Inflammatory macrophage (primary cell): ENCODE data around the gene RXRA.

Experiments used
- DNase-seq, 2 donors: peaks; one replicate each; pipeline ENCODE4 v3.0.0-alpha.2; 2020 to 2022

The RXRA gene

GRCh38 chr9:134325096-134325812, 1.0 kb upstream of the RXRA start:
- DNase-seq = peak in 1 of 2 donors; percentile 40

- peak in 1 of 2 donors; percentile 37 for DNase-seq
Observed at GRCh38 chr9:134326724-134327601, 708 bp downstream of the RXRA start.

- DNase-seq = no peak
Observed at GRCh38 chr9:134327671-134328231, 1.5 kb downstream of the RXRA start.

- no peak for DNase-seq
Observed at GRCh38 chr9:134328341-134328840, 2.1 kb downstream of the RXRA start.

- DNase-seq = no peak
Observed at GRCh38 chr9:134328841-134329575, 2.8 kb downstream of the RXRA start.

- no peak for DNase-seq
Observed at GRCh38 chr9:134329576-134329855, 3.3 kb downstream of the RXRA start.

- peak in 1 of 2 donors; percentile 31 for DNase-seq
Observed at GRCh38 chr9:134329886-134330285, 3.6 kb downstream of the RXRA start.

GRCh38 chr9:134330590-134330989, 4.3 kb downstream of the RXRA start:
- no peak for DNase-seq

- DNase-seq = no peak
Observed at GRCh38 chr9:134331186-134332025, 5.2 kb downstream of the RXRA start.

- no peak for DNase-seq
Observed at GRCh38 chr9:134332266-134332665, 6.0 kb downstream of the RXRA start.

GRCh38 chr9:134332841-134333233, 6.6 kb downstream of the RXRA start:
- DNase-seq = no peak

- no peak for DNase-seq
Observed at GRCh38 chr9:134333234-134333873, 7.1 kb downstream of the RXRA start.

- DNase-seq = no peak
Observed at GRCh38 chr9:134333874-134334581, 7.8 kb downstream of the RXRA start.

- DNase-seq = no peak
Observed at GRCh38 chr9:134335061-134335460, 8.8 kb downstream of the RXRA start.

- DNase-seq = no peak
Observed at GRCh38 chr9:134335486-134336220, 9.4 kb downstream of the RXRA start.

- no peak for DNase-seq
Observed at GRCh38 chr9:134336228-134336627, 10.0 kb downstream of the RXRA start.

GRCh38 chr9:134336924-134337323, 10.7 kb downstream of the RXRA start:
- DNase-seq = no peak

- DNase-seq = no peak
Observed at GRCh38 chr9:134337469-134337868, 11.2 kb downstream of the RXRA start.

- DNase-seq = no peak
Observed at GRCh38 chr9:134338394-134339182, 12.3 kb downstream of the RXRA start.
